Keratinocyte (primary cell): ENCODE measurements around the gene GFOD2. TPM values are rescaled to one million over a fixed set of nuclear protein-coding genes. Genes with fewer than 3 reads are reported as not detected.

Source experiments
- DNase-seq: peaks from one replicate; pipeline ENCODE4 v3.0.0-alpha.2; 2011; ENCODE audit warnings: low read depth, missing footprints, low spot score
- FAIRE-seq: peaks from 2 replicates; lab custom pipeline; 2011; peaks lifted over from hg19 to GRCh38; lab: Jason Lieb, UNC
- H2AFZ ChIP-seq: 2 replicates; pipeline ENCODE4 v1.6.0; 2012; ENCODE audit warnings: low read length, control low read depth, inconsistent platforms; ENCODE audit not compliant: control insufficient read depth
- H3K27ac ChIP-seq: 2 replicates; pipeline ENCODE4 v1.5.1; 2011; ENCODE audit warnings: low read length; ENCODE audit not compliant: control insufficient read depth, insufficient read depth
- H3K27me3 ChIP-seq: 3 replicates; pipeline ENCODE4 v1.6.0; 2011; ENCODE audit warnings: low read length; ENCODE audit not compliant: control insufficient read depth, insufficient read depth; ENCODE audit errors: extremely low read depth
- H3K36me3 ChIP-seq, 2 experiments: 2 replicates in 1 of 2; 3 replicates in 1 of 2; pipeline ENCODE4 v1.5.1; 2011; ENCODE audit warnings: low read length in 2 of 2, mild to moderate bottlenecking in 1 of 2; ENCODE audit not compliant: control insufficient read depth in 2 of 2, insufficient read depth in 2 of 2; ENCODE audit errors: extremely low read depth in 1 of 2
- H3K4me1 ChIP-seq: 3 replicates; pipeline ENCODE4 v1.5.1; 2011; ENCODE audit warnings: low read length; ENCODE audit not compliant: control insufficient read depth, insufficient read depth; ENCODE audit errors: extremely low read depth
- H3K4me2 ChIP-seq: 3 replicates; pipeline ENCODE4 v1.6.0; 2011; ENCODE audit warnings: low read depth, low read length; ENCODE audit not compliant: control insufficient read depth, insufficient read depth; ENCODE audit errors: extremely low read depth
- H3K4me3 ChIP-seq, 3 experiments: fragments of 200-600 bp in 1 of 3; sonication (generic) in 1 of 3; 2 replicates in 2 of 3; 3 replicates in 1 of 3; pipeline ENCODE4 v1.5.1; 2011 to 2016; ENCODE audit warnings: low read length in 3 of 3, mild to moderate bottlenecking in 3 of 3, control low read depth in 2 of 3, inconsistent platforms in 1 of 3, low read depth in 1 of 3, mixed read lengths in 1 of 3, mixed run types in 1 of 3, moderate library complexity in 1 of 3; ENCODE audit not compliant: control insufficient read depth in 2 of 3, insufficient read depth in 2 of 3; ENCODE audit errors: extremely low read depth in 1 of 3
- H3K79me2 ChIP-seq: 2 replicates; pipeline ENCODE4 v1.6.0; 2012; ENCODE audit warnings: low read length; ENCODE audit not compliant: control insufficient read depth, insufficient read depth
- H3K9ac ChIP-seq: 3 replicates; pipeline ENCODE4 v1.6.0; 2011; ENCODE audit warnings: low read length; ENCODE audit not compliant: control insufficient read depth, insufficient read depth; ENCODE audit errors: extremely low read depth
- H3K9me1 ChIP-seq: 3 replicates; pipeline ENCODE4 v1.6.0; 2011; ENCODE audit warnings: low read length; ENCODE audit not compliant: control insufficient read depth, insufficient read depth; ENCODE audit errors: extremely low read depth
- H3K9me3 ChIP-seq: 2 replicates; pipeline ENCODE4 v1.5.1; 2012; ENCODE audit warnings: low read depth, low read length; ENCODE audit not compliant: control insufficient read depth
- H4K20me1 ChIP-seq: 3 replicates; pipeline ENCODE4 v1.6.0; 2011; ENCODE audit warnings: low read length; ENCODE audit not compliant: control insufficient read depth, insufficient read depth; ENCODE audit errors: extremely low read depth
- CTCF ChIP-seq, 3 experiments: IDR thresholded peaks in 1 of 3; conservative IDR thresholded peaks in 1 of 3; optimal IDR thresholded peaks in 1 of 3; 2 replicates in 2 of 3; 3 replicates in 1 of 3; pipeline versions ENCODE3 to v1.5.1; 2011; ENCODE audit warnings: low read length in 3 of 3, mild to moderate bottlenecking in 3 of 3, moderate library complexity in 2 of 3, control low read depth in 1 of 3, inconsistent platforms in 1 of 3; ENCODE audit not compliant: insufficient read depth in 2 of 3; ENCODE audit errors: extremely low read depth in 1 of 3
- EZH2 ChIP-seq: IDR thresholded peaks from one replicate; pipeline ENCODE4 v1.6.1; 2012; ENCODE audit warnings: inconsistent platforms, mild to moderate bottlenecking, low read length, moderate library complexity
- dilution Hi-C: fragments of 300-500 bp; cut with MboI; formaldehyde crosslinking; loops from one replicate; pipeline ENCODE4 v1.7.0; 2020; ENCODE audit warnings: low sequenced_read_pairs; ENCODE audit not compliant: extremely low pct_ligation_motif_present
- polyA plus RNA-seq, 5 experiments: library from polyadenylated mRNA; depleted of rRNA in 3 of 5; stranded (reverse) in 3 of 5; stranded (forward) in 1 of 5; unstranded in 1 of 5; fragments of >200 nt; gene quantifications; 1 replicate in 1 of 5; 2 replicates in 3 of 5; 3 replicates in 1 of 5; pipeline versions ENCODE4 v1.2.1 to v1.2.3, GENCODE V29; 2011 to 2012; ENCODE audit warnings: missing spikeins in 2 of 5, low read depth in 1 of 5, low replicate concordance in 1 of 5

GFOD2 gene
- polyA plus RNA-seq, 1 donor (not counting 4 experiments of a cell fraction or from before 2014, with no cell fraction given): 13.2 TPM

- Histone ChIP-seq H3K27ac (no peak overlapping the region), H3K9me3 (no peaks in the 10 kb centered on the region), H3K27me3 (no peaks in the 10 kb centered on the region), H3K9me1 (no peaks in the 10 kb centered on the region), H3K36me3 (peaks cover 0 to 5% of the 10 kb centered on the region in 2 experiments), H3K9ac (no peak overlapping the region), H3K4me1 (peaks cover 13% of the 10 kb centered on the region), H3K4me3 (no peak overlapping the region), H3K4me2 (peak overlapping the region; percentile 1), H4K20me1 (no peaks in the 10 kb centered on the region), H3K79me2 (no peaks in the 10 kb centered on the region), H2AFZ (no peak overlapping the region)
- FAIRE-seq (peak; percentile 73), DNase-seq (no peak)
- dilution Hi-C loops: no loop called here
- peak in 1 of 3 experiments; percentile 27 for TF ChIP-seq CTCF (optimal IDR thresholded peaks at IDR 0.05 in 1 of 3, IDR thresholded peaks at IDR 0.05 in 1 of 3, conservative IDR thresholded peaks at IDR 0.05 in 1 of 3; ENCODE audit: extremely low read depth in 1 of 3, insufficient read depth in 2 of 3, low read length in 3 of 3)
- no peak for TF ChIP-seq EZH2
Measured at GRCh38 chr16:67676516-67676915, 42.6 kb downstream of the GFOD2 start.

GRCh38 chr16:67675999-67676398 is 43.1 kb downstream of the GFOD2 start:
- Histone ChIP-seq H2AFZ (no peak overlapping the region), H3K27ac (no peak overlapping the region), H3K9me3 (no peaks in the 10 kb centered on the region), H3K27me3 (no peaks in the 10 kb centered on the region), H3K4me1 (peaks cover 13% of the 10 kb centered on the region), H3K36me3 (peaks cover 0 to 5% of the 10 kb centered on the region in 2 experiments), H3K79me2 (no peaks in the 10 kb centered on the region), H3K9me1 (no peaks in the 10 kb centered on the region), H3K9ac (no peak overlapping the region), H3K4me2 (no peak overlapping the region), H3K4me3 (no peak overlapping the region), H4K20me1 (no peaks in the 10 kb centered on the region)
- dilution Hi-C loops: no loop called here
- DNase-seq: no peak
- no peak for FAIRE-seq
- no peak for TF ChIP-seq CTCF (optimal IDR thresholded peaks at IDR 0.05 in 1 of 3, IDR thresholded peaks at IDR 0.05 in 1 of 3, conservative IDR thresholded peaks at IDR 0.05 in 1 of 3; ENCODE audit: extremely low read depth in 1 of 3, insufficient read depth in 2 of 3, low read length in 3 of 3)
- no peak for TF ChIP-seq EZH2
